Stimulated activated CD4-positive, alpha-beta T cell treated with anti-CD3 and anti-CD28 coated beads, Interleukin-2, amount 100 ng/mL, for 24 hours (primary cell): ENCODE measurements around the gene BNIP5.
"Not testable (repeated sequence)": the region's sequence is repeated elsewhere in the genome, so short reads cannot be mapped to it uniquely, and the experiment has no call there.

ENCODE experiments used
- DNase-seq, 2 donors: peaks; one replicate each; pipeline ENCODE4 v3.0.0-alpha.2; 2020

BNIP5 gene

DNA sequence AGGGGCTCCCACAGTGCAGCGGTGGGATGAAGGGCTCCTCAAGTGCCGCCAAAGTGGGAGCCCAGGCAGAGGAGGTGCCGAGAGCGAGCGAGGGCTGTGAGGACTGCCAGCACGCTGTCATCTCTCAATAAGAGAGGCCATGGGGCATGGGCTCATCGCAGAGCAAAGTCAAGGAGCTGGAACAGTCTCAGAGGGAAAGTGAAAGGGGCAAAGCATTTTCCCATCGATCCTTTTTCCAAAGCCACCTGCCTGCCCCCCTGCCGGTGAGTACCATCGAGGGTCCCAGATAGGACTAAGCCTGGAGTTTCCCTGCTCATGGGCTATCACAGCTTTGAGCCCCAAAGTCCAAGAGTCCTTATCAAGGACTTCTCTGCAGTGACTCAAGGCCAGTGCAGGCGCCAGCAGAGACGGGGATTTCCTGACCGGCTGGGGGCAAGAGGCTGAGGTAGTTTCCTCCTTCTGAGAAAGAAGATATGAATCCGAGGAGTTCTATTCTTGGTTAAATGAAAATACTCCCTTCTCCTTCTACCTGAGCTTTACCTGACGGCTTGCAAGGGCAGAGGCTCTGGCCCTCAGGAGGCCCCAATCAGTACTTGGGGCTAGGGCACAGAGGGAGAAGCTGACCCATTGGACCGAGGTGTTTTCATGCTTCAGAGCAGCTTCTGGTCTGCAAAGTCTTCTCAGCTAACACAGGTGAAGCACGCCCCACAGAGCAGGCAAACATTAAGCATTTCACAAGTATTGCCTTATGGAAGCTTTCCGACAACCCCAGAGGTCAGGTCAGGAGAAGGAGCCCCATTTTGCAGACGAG, 28.2 kb upstream of the BNIP5 start:
- DNase-seq, result peak in 1 of 2 donors; percentile 12

DNA sequence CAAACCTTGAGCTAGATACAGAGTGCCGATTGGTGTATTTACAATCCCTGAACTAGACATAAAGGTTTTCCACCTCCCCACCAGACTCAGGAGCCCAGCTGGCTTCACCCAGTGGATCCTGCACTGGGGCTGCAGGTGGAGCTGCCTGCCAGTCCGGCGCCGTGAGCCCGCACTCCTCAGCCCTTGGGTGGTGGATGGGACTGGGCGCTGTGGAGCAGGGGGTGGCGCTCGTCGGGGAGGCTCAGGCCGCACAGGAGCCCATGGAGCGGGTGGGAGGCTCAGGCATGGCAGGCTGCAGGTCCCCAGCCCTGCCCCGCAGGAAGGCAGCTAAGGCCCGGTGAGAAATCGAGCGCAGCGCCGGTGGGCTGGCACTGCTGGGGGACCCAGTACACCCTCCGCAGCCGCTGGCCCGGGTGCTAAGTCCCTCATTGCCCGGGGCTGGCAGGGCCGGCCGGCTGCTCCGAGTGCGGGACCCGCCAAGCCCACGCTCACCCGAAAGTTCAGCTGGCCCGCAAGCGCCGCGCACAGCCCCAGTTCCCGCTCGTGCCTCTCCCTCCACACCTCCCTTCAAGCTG, 27.5 kb upstream of the BNIP5 start:
- not testable (repeated sequence) for DNase-seq

DNA sequence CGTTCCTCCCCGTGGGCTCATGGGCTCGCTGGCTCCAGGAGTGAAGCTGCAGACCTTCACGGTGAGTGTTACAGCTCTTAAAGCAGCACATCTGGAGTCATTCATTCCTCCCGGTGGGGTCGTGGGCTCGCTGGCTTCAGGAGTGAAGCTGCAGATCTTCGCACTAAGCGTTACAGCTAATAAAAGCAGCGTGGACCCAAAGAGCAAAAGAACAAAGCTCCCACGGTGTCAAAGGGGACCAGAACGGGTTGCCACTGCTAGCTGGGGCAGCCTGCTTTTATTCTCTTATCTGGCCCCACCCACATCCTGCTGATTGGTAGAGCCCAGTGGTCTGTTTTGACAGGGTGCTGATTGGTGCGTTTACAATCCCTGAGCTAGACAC, 26.7 kb upstream of the BNIP5 start:
- DNase-seq, result not testable (repeated sequence)

DNA sequence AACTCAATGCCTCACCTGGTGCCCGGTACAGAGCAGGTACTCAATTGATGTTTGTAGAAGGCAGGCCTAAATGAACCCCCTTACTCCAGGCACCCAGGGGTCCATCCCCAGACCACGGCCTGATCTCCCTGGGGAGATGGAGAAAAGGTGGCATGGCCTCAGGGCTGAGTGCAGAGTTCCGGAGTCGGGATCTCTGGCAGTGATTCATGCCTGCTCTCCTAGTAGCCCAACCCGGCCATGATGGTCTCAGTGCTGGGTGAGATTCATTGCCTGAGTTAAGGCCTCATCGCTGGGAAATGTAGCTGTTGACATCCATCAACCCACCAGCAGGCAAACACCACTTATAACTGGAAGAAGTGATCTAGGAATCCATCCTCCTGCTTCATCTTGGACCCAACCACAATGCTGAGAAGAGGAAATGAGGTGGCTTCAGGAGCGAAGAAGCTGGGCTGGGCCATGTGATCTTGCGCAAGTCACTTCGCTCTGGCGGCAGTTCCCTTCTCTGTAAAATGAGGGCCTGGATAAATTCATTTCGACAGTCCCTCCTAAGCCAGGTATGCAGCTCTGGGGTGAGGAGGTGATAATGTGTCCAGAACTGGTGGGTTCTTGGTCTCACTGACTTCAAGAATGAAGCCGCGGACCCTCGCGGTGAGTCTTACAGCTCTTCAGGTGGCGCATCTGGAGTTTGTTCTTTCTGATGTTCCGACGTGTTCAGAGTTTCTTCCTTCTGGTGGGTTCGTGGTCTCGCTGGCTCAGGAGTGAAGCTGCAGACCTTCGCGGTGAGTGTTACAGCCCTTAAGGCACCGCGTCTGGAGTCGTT, 26.1 kb upstream of the BNIP5 start:
- DNase-seq, result no peak

DNA sequence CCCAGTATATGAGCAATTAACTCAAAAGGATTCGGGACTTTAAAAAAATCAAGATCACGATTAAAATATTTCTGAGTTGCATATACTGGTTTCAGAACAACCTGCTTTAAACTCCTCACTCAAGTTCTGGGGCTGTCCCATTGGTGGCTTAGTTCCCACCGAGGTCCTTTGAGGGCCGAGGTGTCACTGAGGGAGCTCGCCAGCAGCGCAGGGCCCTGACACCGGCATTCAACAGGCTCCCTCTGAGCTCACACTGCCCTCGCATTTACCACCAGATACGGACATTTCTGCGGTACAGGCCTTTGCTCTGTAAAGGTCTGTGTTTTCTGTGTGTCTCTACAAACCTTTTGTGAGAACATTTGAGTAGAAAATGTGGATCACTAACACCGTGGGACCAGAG, 24.4 kb upstream of the BNIP5 start:
- DNase-seq, result no peak

DNA sequence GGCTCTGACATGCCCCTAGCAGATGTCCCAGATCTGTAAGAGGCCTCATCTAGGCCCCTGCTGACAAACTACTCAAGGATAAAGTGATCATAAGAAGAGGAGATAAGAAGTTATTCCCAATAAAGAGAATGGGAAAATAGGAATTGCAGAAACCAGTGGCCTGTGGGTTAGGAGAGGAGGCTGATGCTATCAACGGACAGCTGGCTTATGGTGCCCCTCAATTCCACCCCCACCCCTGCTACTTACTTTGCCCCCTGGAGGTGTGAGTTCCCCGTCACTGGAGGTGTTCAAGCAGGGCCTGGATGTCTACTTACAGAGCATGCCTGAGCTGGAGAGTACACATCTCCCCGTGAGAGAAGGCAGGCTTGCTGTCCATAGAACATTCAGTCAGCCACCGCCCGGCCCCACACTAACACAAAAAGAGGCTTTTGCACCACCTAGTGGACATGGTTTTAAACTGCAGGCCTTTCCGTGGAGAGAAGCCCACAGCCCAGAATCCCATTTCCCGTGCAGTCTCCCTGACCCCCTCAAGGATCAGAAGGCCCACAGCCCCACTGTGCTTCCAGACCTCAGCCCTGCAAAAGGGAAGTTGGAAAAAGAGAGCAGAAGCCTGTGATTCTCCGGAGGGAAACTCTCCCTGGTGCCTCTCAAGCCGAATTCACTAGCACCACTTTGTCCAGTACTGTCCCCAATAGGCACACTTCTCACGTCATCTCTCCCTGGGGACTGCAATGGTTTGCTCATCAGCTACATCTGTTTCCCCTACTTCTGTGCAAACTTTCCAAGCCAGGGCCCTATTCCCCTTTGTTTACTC, 23.8 kb upstream of the BNIP5 start:
- DNase-seq, result peak; percentile 70 to 73

DNA sequence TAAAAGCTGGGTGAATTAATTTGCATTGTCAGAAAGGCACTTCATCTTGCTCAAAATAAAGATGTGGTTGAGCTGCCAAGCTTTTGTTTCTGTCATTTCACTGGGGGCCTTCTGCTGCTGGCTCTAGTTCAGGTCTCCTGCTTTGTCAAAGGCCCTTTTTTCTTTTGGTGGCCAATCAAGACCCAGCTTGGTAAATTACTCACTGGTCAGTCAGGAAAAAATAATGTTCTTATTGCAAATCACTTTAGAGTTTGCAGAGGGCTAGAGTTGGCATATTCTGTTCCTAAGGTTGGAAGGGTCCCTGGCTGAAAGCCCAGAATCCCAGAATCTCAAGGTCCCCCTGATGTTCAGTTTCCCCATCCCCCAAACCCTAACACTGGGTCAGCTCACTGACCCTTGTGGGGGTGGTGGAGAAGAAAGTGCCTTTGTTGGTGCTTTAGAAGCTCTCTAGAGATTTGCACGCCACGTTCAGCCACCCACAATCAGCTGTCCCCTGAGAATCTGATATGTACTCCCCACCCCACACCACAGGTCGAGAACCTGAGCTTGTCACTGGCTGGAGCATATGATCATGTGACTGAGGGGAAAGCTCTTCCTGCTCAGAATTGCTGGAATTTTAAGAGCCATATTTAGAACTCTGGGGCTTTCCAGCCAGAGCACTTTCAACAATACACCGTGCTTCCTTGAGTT, 21.7 kb upstream of the BNIP5 start:
- DNase-seq, result no peak

DNA sequence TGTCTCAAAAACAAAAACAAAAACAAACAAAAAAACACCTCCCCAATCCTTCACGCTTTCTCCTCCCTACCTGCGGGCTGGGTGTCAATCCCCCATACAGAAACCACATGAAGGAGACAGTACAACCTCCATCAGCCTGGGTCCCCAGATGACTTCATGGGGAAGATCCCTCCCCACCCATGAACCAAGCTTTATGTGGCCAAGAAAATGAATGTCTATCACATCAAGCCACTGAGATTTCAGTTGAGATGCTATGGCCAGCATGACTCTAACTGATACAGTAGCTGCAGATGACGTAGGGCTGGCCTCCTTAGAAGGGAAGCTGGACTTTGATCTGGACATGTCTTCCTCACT, 21.2 kb upstream of the BNIP5 start:
- DNase-seq, result no peak

DNA sequence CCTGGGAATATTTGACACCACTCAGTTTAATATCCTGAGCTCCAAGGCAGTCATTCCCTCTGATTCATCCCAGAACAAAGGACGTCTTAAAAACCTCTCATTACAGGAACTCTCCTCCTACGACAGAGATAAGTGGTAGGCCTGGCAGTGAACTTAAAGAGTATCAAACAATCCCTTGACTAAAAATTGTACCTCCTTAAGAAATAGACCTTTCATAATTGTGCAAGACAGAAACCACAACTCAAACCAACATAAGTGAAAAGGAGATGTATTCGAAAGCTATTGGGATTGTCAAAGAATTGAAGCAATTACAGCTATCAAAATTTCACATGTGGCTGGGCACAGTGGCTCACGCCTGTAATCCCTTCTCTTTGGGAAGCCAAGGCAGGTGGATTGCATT, 19.1 kb upstream of the BNIP5 start:
- DNase-seq, result no peak

DNA sequence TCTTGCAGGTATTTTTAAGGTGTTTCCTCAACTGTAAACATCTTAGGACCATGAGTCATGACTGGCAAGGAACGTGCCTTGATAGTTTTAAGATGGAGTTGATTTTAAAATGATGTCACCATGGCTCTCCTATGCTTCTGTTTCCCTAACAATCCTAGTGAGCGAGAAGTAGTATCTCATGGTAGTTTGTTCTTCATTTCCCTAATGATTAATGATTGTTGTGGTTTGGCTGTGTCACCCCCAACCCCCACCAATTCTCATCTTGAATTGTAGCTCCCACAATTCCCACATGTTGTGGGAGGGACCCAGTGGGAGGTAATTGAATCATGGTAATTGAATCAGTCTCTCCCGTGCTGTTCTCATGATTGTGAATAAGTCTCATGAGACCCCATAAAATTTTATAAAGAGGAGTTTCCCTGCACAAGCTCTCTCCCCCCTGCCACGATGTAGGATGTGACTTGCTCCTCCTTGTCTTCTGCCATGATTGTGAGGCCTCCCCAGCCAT, 16.8 kb upstream of the BNIP5 start:
- no peak for DNase-seq

DNA sequence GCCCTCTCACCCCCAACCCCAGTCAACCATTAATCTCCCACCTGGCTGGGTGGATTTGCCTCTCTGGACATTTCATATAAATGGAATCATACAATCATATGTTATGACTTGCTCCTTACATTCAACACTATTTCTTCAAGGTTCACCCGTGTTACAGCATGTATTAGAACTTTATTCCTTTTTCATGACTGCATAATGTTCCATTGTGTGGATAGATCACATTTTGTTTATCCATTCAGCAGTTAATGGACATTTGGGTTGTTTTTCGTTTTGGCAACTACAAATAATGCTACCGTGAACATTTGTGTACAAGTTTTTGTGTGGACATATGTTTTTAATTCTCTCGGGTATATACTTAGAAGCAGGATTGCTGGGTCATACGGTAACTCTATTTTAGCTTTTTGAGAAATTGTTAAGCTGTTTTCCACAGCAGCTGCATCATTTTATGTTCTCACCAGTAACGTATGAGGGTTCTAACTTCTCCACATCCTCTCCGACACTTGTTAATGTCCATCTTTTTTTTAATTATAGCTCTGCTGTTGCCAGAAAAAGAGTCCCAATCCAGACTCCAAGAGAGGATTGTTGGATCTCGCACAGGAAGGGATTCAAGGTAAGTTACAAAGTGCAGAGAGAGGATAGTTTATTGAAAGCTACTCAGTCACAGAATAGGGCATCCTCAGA, 15.9 kb upstream of the BNIP5 start:
- no peak for DNase-seq

DNA sequence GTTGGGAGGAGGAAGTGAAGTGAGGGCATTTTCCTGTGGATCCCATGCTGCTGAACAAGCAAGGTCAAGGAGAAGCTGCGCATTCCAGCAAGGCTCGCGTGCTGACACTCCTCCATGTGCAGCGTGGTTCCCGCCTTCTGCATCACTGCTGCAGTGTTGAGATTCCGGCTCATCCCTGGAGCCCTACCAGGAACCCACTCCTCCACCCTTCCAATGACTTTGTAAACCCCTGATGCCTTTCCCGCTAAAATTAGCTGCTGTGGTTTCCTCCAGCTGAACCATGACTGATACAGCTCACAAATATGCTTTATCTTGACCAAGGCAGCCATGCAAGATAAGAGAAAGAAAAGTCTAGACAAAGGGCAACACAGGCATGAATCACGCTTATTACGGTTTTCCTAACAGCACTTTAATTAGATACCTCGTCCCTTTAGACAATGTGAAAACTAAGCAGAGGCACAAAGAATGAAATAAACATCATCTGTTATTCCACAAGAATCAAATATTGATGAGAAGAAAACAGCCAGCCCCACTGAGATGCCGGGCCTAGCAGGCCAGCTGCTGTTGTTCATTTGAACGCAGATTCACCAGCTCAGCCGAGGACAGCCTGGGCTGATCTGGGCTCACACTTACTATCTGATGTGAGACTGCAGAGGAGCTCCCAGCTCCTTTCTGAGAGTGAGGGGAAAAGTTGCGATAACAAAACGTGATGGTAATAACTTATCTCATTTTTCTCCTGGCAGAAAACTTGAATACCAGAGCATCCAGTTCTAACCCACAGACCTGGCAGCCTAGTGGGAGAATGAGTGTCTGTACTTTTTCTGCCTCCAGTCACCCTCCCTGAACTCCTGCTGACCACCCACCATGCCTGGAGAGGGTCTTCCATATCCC, 14.2 kb upstream of the BNIP5 start:
- no peak for DNase-seq

DNA sequence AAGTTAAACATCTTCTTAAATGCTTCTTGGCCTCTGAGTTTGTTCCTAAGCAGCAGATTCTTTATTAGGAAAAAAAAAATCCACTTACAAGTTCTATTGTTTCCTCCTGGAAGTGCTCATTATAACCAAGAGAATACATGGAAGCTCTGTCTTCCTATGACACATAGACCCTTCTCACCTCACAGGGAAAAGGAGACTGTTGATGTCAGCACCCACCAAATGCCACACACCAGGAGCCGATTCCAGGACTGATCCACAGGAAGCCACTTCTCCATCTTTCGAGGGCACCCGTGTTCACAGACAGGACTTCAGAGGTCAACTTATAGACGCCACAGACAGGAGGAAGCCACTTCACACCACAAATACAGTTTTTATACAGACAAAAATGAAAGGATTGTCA, 13.4 kb upstream of the BNIP5 start:
- DNase-seq, result no peak

DNA sequence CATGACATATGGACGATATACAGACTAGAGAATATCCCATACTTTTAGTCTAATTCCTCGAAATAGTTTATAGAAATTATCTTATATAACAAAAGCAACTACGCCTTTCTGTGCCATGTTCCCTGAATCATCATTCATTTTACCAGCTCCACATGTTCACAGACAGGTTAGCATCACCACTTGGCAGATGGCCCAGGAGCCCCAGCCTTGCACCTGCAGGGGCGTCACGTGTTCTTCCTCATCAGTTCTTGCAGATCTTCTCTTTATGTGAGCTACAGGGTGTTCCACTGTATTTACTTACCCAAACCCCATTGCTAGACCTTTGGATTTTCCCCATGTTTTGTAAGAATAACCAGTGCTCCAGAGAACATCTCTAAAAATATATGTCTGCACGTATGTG, 12.6 kb upstream of the BNIP5 start:
- no peak for DNase-seq

DNA sequence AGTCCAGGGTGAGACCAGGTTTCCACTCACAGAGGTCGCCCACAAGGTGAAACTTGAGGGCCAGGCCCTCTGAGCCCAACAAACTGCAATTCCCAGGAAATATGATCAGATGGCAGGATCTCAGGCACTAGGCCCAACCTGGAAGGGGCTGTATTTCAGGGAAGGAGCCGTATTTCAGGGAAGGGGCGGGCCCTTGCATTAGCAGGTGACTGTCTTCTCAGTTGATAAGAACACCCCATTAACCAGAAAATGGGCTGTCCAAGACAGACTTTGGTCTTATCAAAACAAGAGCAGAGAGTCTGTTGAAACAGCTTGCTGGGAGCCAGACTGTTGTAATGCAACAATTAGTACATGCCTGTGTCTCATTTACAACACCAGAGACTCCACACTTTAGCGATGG, 10.9 kb upstream of the BNIP5 start:
- no peak for DNase-seq

DNA sequence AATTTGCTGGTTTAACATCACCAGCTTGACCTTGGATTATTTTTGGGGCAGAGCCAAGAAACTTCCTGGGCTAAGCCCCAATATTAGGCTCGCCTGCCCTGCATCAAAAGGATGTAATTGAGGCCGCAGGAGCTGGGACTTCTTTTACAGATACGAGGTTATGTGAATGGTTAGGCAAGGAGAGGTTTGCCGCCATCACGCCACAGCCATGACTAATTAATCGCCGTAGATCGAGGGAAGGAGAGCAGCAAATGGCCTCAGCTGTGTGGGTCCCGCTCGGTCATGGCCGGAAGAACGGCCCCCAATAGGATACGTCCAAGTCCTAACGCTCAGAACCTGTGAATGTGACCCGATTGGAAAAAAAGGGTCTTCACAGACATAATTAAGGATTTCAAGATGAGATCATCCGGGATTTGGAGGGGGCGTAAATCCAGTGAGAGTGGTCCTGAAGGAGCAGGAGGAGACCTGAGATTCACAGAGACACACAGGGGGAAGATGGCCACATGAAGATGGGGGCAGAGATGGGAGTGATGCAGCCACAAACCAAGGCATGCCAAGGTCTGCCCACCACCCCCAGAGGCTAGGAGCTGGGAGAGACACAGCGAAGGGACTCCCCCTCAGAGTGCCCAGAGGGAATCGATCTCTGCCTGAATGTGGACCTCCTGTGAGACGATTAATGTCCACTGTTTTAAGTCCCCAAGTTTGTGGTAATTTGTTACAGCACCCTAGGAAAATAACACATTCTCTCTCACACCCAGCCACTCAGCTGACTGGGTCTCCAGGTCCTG, 10.0 kb upstream of the BNIP5 start:
- DNase-seq, result no peak

DNA sequence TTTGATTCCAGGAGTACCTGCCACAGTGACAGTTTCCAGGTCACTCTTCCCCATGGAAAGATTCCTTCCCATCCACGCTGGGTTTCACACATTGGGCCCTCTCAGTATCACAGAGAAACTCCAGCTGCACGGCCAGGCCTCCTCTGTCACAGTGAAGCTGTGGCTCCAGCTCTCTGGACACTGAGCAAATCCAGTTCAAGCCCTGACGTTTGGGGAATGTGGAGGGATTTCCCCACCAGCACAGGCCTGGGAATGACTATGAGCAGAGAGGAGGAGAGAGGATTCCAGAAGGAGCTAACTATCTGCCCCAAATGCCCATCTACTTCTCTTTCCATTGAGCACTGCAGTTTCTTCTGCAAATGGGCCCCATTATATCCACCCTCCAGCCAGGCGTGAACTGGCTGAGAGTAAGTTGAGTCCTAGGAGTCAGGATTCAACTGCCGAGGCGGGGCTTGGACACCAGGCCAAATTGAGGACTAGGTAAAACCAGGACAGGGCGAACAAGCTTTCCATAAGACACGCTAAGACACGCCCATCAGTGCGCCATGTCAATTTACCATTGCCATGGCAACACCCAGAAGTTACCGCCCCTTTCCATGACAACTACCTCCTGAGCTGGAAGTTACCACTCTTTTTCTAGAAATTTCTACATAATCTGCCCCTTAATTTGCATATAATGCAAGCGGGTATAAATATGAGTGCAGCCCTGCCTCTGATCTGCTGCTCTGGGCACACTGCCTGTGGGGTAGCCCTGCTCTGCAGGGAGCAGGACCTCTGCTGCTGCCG, 9.2 kb upstream of the BNIP5 start:
- DNase-seq, result no peak

DNA sequence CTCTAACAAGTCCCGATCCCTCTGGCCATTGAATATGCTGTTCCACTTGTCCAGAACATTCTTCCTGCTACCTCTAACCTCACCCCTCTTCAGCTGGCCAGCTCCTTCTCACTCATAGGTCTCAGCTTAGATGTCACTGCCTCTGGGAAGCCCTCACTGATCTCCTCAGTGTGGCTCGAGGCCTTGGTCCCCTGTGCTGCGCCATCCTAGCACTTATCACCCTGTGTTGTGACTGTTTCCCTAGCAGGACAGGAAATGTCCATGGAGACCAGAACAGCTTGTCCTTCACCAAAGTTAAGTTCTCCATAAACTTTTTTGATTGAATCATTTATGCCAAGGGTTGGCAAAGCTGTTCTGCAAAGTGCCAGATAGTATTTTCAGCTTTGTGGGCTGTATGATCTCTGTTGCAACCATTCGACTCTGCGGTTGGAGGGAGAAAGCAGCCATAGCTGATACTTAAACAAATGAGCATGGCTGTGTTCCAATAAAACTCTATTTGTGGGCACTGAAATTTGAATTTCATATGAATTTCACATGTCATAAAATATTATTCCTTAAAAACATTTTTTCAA, 6.5 kb upstream of the BNIP5 start:
- no peak for DNase-seq
